22Rv1 (cell line): ENCODE results near the gene ZNF134.

Experiments
- H3K27ac ChIP-seq: fragments of 450-650 bp; 2 replicates; pipeline ENCODE4 v1.5.1; 2017
- CTCF ChIP-seq: fragments of 450-650 bp; IDR thresholded peaks from 2 replicates; pipeline ENCODE4 v1.5.1; 2017; ENCODE audit warnings: mild to moderate bottlenecking
- ZFX ChIP-seq: fragments of 450-650 bp; IDR thresholded peaks from 2 replicates; pipeline ENCODE4 v1.6.1; 2017; ENCODE audit warnings: antibody characterized with exemption, borderline replicate concordance

ZNF134 gene

GRCh38 chr19:57613941-57614743 lies at the start of gene ZNF134:
Gene ZNF134, plus strand, starts transcription at chr19:57614242. Its CDS starts 5,227 bp downstream, at chr19:57619469.
- peak within 1 kb of the TSS; percentile 69 for H3K27ac ChIP-seq

GRCh38 chr19:57566396-57567265 lies 47.4 kb upstream of the ZNF134 start:
- TF ChIP-seq ZFX (no peak), CTCF (no peak)
- no peak overlapping the region for H3K27ac ChIP-seq

More at GRCh38 chr19:57613941-57614743, at the start of gene ZNF134:
- TF ChIP-seq ZFX = no peak
- TF ChIP-seq CTCF = no peak

- TF ChIP-seq ZFX (no peak), CTCF (no peak)
- no peak overlapping the region for H3K27ac ChIP-seq
Measured at GRCh38 chr19:57570707-57571106, 43.3 kb upstream of the ZNF134 start.

GRCh38 chr19:57572415-57572947 lies 41.6 kb upstream of the ZNF134 start:
- TF ChIP-seq ZFX = no peak
- TF ChIP-seq CTCF = no peak

GRCh38 chr19:57576661-57577060 lies 37.4 kb upstream of the ZNF134 start:
- no peak overlapping the region for H3K27ac ChIP-seq
- TF ChIP-seq CTCF (no peak), ZFX (no peak)

More at GRCh38 chr19:57572415-57572947, 41.6 kb upstream of the ZNF134 start:
- H3K27ac ChIP-seq = no peak overlapping the region

GRCh38 chr19:57578487-57579205 lies 35.4 kb upstream of the ZNF134 start, which contains the start of gene ZNF416:
Gene ZNF416, minus strand, starts transcription at chr19:57578911. Its CDS starts 207 bp downstream, at chr19:57578704.
- peak within 1 kb of the TSS; percentile 52 for H3K27ac ChIP-seq

More at GRCh38 chr19:57578487-57579205, 35.4 kb upstream of the ZNF134 start, which contains the start of gene ZNF416:
- TF ChIP-seq ZFX = no peak
- peak; percentile 27; the same call in 1 of the 2 replicates for TF ChIP-seq CTCF
